ENCODE measurements around the gene EEIG2.
A peak's percentile ranks its signal among the peaks of the same experiment; 100 is the strongest.

The EEIG2 gene

DNA sequence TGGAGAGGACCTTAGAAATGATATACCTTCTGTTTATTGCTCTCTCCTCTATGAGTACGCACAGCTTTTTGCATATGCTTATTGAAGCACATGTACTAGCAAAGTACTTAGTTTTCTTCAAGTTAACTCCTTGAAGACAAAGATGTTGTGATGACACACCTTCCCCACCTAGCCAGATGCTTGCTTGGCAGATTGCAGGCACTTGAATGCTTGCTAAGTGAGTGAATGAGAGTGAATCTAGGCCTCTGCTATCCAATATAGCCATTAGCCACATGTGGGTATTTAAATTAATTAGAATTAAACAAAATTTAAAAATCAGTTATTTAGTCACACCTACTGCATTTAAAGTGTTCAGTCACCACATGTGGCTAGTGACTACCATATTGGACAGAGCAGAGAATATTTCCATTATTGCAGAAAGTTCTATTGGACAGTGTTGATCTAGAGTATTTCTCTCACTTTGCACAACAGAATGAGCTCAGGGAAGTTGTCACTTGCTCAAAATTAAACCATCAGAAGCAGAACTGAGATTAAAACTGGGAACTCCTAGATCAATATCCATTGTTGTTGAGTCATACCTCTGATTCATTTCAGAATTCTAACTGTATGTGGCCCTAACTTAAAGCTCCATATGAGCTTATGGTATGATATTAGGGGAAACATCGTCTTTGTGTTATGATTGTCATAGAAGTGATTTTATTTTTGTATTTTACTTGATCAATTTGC, 8.6 kb upstream of the EEIG2 start:
- Histone ChIP-seq H3K4me1 (ENCODE audit: insufficient read depth, low read length) (0 out of 2 replicates have a peak, but pooled peaks cover 2% of the 10 kb centered on the region), H3K9me3 (ENCODE audit: insufficient read depth, low read depth, low read length) (no peaks in the 10 kb centered on the region), H3K27me3 (ENCODE audit: insufficient read depth, low read length) (no peaks in the 10 kb centered on the region), H3K27ac (ENCODE audit: low read length) (no peak overlapping the region), H3K4me3 (ENCODE audit: low read length) (no peak overlapping the region), H3K36me3 (ENCODE audit: insufficient read depth, low read depth, low read length) (no peaks in the 10 kb centered on the region), H3K9ac (ENCODE audit: low read depth, low read length) (no peak overlapping the region)

DNA sequence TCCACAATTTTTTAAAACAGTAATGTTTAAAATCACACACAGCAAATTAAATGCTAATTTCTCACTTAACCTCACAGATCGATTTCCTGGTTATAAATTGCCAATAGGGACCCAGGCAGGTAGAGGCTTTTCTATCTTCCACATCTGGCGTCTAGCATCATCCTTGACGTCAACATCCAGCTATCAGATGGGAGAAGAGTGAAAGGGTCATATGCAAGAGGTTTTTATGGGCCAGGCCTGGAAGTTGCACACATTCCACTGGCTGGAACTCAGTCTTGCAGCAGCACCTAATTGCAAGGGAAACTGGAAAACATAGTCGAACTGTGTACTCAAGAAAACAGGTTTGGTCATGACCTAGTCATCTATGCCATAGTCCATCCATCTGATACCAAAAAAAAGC, 6.0 kb upstream of the EEIG2 start:
- Histone ChIP-seq H3K9me3 (ENCODE audit: insufficient read depth, low read depth, low read length) (no peaks in the 10 kb centered on the region), H3K27ac (ENCODE audit: low read length) (no peak overlapping the region), H3K9ac (ENCODE audit: low read depth, low read length) (no peak overlapping the region), H3K4me3 (ENCODE audit: low read length) (no peak overlapping the region), H3K4me1 (ENCODE audit: insufficient read depth, low read length) (peaks cover 11% of the 10 kb centered on the region; the same call in 1 of the 2 replicates), H3K27me3 (ENCODE audit: insufficient read depth, low read length) (no peaks in the 10 kb centered on the region), H3K36me3 (ENCODE audit: insufficient read depth, low read depth, low read length) (no peaks in the 10 kb centered on the region)

DNA sequence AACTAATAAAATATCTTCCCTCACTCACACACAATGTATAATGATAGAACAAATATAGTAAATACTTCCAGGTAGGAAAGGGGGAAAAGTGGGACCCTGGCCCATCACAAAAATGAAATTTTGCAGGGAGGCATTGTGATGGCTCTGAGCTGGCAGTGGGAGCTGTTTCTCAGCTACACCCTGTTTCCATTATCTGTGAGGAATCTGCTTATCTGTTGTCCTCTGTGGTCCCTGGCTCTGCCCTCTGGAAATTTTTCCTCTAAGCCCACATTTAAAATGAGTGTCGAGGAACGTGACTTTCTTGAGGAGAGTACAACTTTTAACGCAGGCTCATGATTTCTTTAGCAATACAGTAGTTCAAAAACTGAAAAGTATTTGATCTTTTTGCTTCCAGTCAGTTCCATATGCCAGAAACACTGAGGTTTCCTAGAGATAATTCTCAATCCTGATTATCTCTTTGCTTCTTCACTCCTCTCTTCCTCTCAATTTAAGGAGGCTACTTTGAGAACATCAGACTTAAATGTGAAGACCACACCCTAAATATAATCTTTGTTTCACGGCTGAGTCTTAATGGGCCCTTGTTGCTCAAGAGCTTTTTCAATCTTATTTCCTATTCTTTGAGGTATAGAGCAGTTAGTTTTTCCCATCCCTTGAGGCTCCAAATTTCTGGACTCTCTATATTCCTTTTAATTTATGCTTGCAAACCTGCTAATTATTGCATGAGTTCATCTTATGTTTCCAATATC, 5.0 kb upstream of the EEIG2 start:
- H3K4me3 ChIP-seq (ENCODE audit: low read length) = no peak overlapping the region
- H3K27ac ChIP-seq (ENCODE audit: low read length) = no peak overlapping the region
- H3K27me3 ChIP-seq (ENCODE audit: insufficient read depth, low read length) = no peaks in the 10 kb centered on the region
- H3K9ac ChIP-seq (ENCODE audit: low read depth, low read length) = no peak overlapping the region
- H3K4me1 ChIP-seq (ENCODE audit: insufficient read depth, low read length) = peaks cover 18% of the 10 kb centered on the region; the same call in 1 of the 2 replicates
- H3K9me3 ChIP-seq (ENCODE audit: insufficient read depth, low read depth, low read length) = no peaks in the 10 kb centered on the region
- H3K36me3 ChIP-seq (ENCODE audit: insufficient read depth, low read depth, low read length) = no peaks in the 10 kb centered on the region

DNA sequence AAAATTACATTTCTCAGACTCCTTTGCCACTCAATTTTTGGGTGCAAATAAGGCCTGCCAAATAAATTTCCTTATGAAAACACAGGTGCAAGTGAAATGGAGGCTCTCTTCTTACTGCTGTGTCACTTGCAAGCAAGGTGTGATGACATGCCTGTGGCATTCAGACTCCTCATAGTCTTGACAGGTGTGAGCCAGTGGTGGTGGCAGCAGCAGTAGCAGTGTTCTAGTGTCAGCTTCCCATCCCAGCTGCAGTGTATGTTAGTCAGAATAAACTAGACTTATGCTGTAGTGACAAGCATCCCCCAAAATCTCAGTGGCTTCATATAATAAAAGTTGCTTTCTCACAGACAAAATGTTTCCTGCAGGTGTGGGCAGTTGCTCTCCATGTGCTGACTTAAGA, 3.8 kb upstream of the EEIG2 start:
- H3K36me3 ChIP-seq (ENCODE audit: insufficient read depth, low read depth, low read length) = no peaks in the 10 kb centered on the region
- no peak overlapping the region for H3K4me3 ChIP-seq (ENCODE audit: low read length)
- peaks cover 18% of the 10 kb centered on the region; the same call in 1 of the 2 replicates for H3K4me1 ChIP-seq (ENCODE audit: insufficient read depth, low read length)
- H3K9me3 ChIP-seq (ENCODE audit: insufficient read depth, low read depth, low read length) = no peaks in the 10 kb centered on the region
- no peak overlapping the region for H3K27ac ChIP-seq (ENCODE audit: low read length)
- no peaks in the 10 kb centered on the region for H3K27me3 ChIP-seq (ENCODE audit: insufficient read depth, low read length)
- no peak overlapping the region for H3K9ac ChIP-seq (ENCODE audit: low read depth, low read length)

DNA sequence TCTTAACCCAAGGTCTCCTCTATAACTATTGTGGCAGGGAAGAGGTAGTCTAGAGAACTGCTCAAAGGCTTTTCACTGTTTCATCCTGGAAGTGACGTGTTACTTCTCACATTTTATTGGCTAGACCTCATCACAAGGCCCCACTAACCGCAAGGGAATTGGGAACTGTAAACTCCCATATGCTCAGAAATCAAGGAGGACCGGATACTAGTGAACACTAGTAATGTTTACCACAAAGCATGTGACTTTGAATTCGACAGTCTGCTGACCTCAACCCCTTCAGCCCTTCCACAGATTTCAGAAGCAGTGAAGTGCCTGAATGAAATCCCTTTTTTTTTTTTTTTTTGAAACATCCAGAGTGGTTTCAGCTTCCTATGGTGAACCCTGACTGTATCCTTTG, 3.4 kb upstream of the EEIG2 start:
- Histone ChIP-seq H3K9ac (ENCODE audit: low read depth, low read length) (no peak overlapping the region), H3K27ac (ENCODE audit: low read length) (no peak overlapping the region), H3K9me3 (ENCODE audit: insufficient read depth, low read depth, low read length) (no peaks in the 10 kb centered on the region), H3K27me3 (ENCODE audit: insufficient read depth, low read length) (no peaks in the 10 kb centered on the region), H3K36me3 (ENCODE audit: insufficient read depth, low read depth, low read length) (no peaks in the 10 kb centered on the region), H3K4me1 (ENCODE audit: insufficient read depth, low read length) (peaks cover 21% of the 10 kb centered on the region; the same call in 1 of the 2 replicates), H3K4me3 (ENCODE audit: low read length) (no peak overlapping the region)

DNA sequence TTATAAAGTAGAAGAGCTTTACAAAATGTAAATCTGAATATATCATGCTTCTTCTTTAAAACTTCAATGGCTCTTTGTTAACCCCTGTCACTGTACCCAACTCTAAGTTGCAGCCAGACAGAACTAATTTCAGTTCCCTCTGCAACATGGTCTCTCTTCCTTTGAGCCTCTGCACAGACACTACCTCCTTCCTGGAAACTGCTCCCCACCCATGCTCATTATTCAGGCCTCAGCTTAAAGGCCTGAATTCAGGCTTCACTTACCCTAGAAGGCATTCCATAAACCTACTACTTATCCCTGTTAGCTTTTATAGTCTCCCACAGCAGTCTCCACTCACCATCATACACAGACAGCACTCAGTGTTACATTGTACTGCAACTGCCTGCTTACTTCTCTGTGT, 2.6 kb upstream of the EEIG2 start:
- Histone ChIP-seq H3K4me1 (ENCODE audit: insufficient read depth, low read length) (peaks cover 23% of the 10 kb centered on the region; the same call in 1 of the 2 replicates), H3K4me3 (ENCODE audit: low read length) (no peak overlapping the region), H3K27ac (ENCODE audit: low read length) (no peak overlapping the region), H3K9ac (ENCODE audit: low read depth, low read length) (no peak overlapping the region), H3K9me3 (ENCODE audit: insufficient read depth, low read depth, low read length) (no peaks in the 10 kb centered on the region), H3K36me3 (ENCODE audit: insufficient read depth, low read depth, low read length) (no peaks in the 10 kb centered on the region), H3K27me3 (ENCODE audit: insufficient read depth, low read length) (no peaks in the 10 kb centered on the region)

DNA sequence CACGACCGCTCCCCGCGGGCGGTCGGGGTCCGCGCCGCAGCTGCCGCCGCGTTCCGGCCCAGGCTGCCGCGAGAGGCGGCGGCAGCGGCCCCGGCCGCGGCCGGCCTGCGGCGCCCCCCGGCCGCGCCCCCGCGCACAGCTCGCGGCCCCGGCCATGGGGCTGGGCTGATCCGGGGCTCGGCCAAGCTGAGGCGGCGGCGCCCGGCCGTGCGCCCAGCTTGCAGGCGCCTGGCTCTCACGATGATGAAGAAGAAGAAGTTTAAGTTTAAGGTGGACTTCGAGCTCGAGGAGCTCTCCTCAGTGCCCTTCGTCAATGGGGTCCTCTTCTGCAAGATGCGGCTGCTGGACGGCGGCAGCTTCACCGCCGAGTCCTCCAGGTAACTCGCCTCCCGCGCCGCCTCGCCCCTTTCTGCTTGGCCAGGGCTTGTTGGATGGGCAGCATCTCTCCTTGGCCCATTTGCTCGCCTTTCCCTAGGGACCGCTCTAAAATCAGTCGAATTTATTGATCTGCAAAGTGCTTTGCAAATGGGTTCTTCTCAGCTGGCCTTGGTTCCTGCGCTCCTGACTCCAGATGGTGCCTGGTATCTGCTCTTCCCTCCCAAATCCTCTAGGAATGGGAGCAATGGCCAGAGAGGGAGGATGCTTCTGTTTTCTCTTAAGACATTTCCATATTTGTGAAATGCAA, 431 bp downstream of the EEIG2 start:
- peak overlapping the region; percentile 57; the same call in 1 of the 2 replicates for H3K9ac ChIP-seq (ENCODE audit: low read depth, low read length)
- no peaks in the 10 kb centered on the region for H3K27me3 ChIP-seq (ENCODE audit: insufficient read depth, low read length)
- H3K4me3 ChIP-seq (ENCODE audit: low read length) = peak overlapping the region; percentile 85
- no peaks in the 10 kb centered on the region for H3K36me3 ChIP-seq (ENCODE audit: insufficient read depth, low read depth, low read length)
- no peak overlapping the region for H3K27ac ChIP-seq (ENCODE audit: low read length)
- H3K4me1 ChIP-seq (ENCODE audit: insufficient read depth, low read length) = peaks cover 23% of the 10 kb centered on the region; the same call in 1 of the 2 replicates
- H3K9me3 ChIP-seq (ENCODE audit: insufficient read depth, low read depth, low read length) = no peaks in the 10 kb centered on the region

DNA sequence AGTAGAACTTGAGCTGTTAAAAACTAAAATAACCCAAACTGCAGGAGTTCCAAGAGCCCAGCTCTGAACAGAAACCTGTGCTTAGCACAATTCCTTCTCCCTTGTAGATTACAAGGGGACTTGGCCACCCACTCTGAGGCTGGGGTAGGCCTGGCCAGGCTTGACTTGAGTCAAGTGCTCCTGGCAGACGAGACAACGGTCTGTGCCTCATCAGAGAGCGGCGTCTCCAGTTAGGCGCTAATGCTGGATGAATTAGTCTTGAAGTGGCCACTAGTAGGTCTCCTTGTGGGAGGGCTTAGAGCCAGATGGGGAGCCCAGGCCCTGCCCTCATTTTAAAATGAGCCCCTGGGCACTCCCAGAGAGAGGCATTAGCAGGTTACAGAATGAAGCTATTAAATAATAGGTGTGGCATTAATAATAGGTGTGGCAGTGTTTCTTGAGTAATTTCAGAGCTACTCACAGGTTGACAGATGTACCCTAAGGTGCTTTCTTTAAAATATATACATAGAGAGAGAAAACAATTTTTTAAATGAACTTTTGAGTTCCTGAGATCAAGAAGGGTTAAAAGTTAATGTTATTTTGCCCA, 1.1 kb downstream of the EEIG2 start:
- H3K36me3 ChIP-seq (ENCODE audit: insufficient read depth, low read depth, low read length) = no peaks in the 10 kb centered on the region
- H3K27ac ChIP-seq (ENCODE audit: low read length) = no peak overlapping the region
- H3K4me3 ChIP-seq (ENCODE audit: low read length) = peak overlapping the region; percentile 85
- H3K9ac ChIP-seq (ENCODE audit: low read depth, low read length) = peak overlapping the region; percentile 57; the same call in 1 of the 2 replicates
- no peaks in the 10 kb centered on the region for H3K27me3 ChIP-seq (ENCODE audit: insufficient read depth, low read length)
- H3K4me1 ChIP-seq (ENCODE audit: insufficient read depth, low read length) = peaks cover 21% of the 10 kb centered on the region; the same call in 1 of the 2 replicates
- H3K9me3 ChIP-seq (ENCODE audit: insufficient read depth, low read depth, low read length) = no peaks in the 10 kb centered on the region

DNA sequence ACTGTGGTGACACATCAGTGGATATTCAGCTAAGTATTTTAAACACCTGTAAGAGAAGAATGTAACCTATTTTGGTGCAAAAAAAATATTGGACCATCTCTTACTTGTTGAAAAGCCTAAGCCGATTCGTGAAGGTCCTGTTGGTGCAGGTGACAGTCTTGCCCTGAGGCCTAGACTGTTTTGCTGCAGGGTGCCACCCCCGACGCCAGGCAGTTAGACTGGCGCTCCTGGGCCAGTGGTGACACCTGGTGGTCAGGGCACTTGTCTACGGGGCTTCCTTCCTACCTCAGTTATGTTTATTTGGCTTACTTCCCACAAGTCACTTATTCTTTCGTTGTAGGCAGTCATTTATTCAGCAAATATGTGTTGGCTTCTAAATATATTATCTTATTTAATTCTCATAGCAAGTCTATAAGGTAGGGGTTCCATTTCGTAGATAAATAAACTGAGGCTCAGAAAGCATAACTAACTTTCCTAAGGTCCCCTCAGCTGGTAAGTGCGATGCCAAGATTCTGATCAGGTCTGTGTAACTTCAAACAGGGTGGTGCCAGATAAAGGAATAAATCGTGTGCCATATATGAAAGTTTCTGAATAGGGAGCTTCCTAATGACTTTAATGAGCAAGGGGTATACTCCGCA, 1.9 kb downstream of the EEIG2 start:
- Histone ChIP-seq H3K27me3 (ENCODE audit: insufficient read depth, low read length) (no peaks in the 10 kb centered on the region), H3K9me3 (ENCODE audit: insufficient read depth, low read depth, low read length) (no peaks in the 10 kb centered on the region), H3K9ac (ENCODE audit: low read depth, low read length) (no peak overlapping the region), H3K27ac (ENCODE audit: low read length) (no peak overlapping the region), H3K4me3 (ENCODE audit: low read length) (peak overlapping the region; percentile 85), H3K4me1 (ENCODE audit: insufficient read depth, low read length) (peaks cover 20% of the 10 kb centered on the region; the same call in 1 of the 2 replicates), H3K36me3 (ENCODE audit: insufficient read depth, low read depth, low read length) (no peaks in the 10 kb centered on the region)

DNA sequence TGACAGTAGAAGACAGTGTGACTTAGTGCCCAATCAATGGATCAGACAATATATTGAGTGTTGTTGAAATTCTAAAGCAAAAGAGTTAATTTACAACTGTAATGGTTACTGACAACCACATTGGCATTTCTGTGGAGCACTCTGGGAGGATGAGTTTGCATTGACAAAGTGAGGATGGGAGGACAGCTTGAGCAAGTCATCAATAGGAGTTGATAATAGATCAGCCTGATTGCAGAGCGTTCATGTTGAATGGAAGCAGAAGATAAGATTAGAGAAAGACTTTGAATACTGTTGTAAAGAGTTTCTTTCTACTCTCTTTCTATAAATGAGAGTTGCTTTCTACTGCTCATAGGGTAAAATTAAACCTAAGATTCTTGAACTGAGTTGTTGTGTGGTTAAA, 3.9 kb downstream of the EEIG2 start:
- peaks cover 13% of the 10 kb centered on the region; the same call in 1 of the 2 replicates for H3K4me1 ChIP-seq (ENCODE audit: insufficient read depth, low read length)
- H3K36me3 ChIP-seq (ENCODE audit: insufficient read depth, low read depth, low read length) = no peaks in the 10 kb centered on the region
- no peaks in the 10 kb centered on the region for H3K9me3 ChIP-seq (ENCODE audit: insufficient read depth, low read depth, low read length)
- no peak overlapping the region for H3K4me3 ChIP-seq (ENCODE audit: low read length)
- H3K9ac ChIP-seq (ENCODE audit: low read depth, low read length) = no peak overlapping the region
- H3K27me3 ChIP-seq (ENCODE audit: insufficient read depth, low read length) = no peaks in the 10 kb centered on the region
- H3K27ac ChIP-seq (ENCODE audit: low read length) = no peak overlapping the region

DNA sequence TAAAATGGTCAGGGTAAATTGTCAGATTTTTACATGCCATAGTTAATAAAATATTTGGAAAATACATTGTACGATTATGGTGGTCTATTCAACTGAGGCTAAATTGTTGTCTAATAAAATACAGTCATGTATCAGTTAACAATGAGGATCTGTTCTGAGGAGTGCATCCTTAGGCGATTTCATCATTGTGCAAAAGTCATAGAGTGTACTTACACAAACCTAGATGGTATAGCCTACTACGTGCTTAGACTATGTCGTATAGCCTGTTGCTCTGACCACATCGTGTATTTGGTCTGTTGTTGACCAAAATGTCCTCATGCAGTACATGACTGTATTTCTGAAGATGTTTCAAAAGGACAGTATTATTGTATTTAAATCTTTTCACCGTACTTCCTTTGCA, 5.2 kb downstream of the EEIG2 start:
- Histone ChIP-seq H3K9me3 (ENCODE audit: insufficient read depth, low read depth, low read length) (no peaks in the 10 kb centered on the region), H3K27ac (ENCODE audit: low read length) (no peak overlapping the region), H3K36me3 (ENCODE audit: insufficient read depth, low read depth, low read length) (no peaks in the 10 kb centered on the region), H3K4me3 (ENCODE audit: low read length) (no peak overlapping the region), H3K27me3 (ENCODE audit: insufficient read depth, low read length) (no peaks in the 10 kb centered on the region), H3K9ac (ENCODE audit: low read depth, low read length) (no peak overlapping the region), H3K4me1 (ENCODE audit: insufficient read depth, low read length) (peaks cover 5% of the 10 kb centered on the region; the same call in 1 of the 2 replicates)

Measured in iPS-20b (cell line).